Endodermal cell (in vitro differentiated cells): ENCODE measurements around the gene DAB1. TPM values are rescaled to one million over a fixed set of nuclear protein-coding genes. Genes with fewer than 3 reads are reported as not detected.

Source experiments
- DNase-seq: peaks from one replicate; pipeline ENCODE4 v3.0.0-alpha.2; 2017
- H3K27ac ChIP-seq: 2 replicates; pipeline ENCODE4 v1.5.1; 2013; ENCODE audit warnings: mild to moderate bottlenecking, low read depth, low read length, moderate library complexity
- H3K27me3 ChIP-seq: 2 replicates; pipeline ENCODE4 v1.6.1; 2013; ENCODE audit warnings: mild to moderate bottlenecking, low read length, moderate library complexity; ENCODE audit not compliant: insufficient read depth, control insufficient read depth, poor library complexity, severe bottlenecking
- H3K36me3 ChIP-seq: 2 replicates; pipeline ENCODE4 v1.7.0; 2013; ENCODE audit warnings: mild to moderate bottlenecking, low read length, moderate library complexity; ENCODE audit not compliant: control insufficient read depth, insufficient read depth
- H3K4me1 ChIP-seq: one replicate; pipeline ENCODE4 v1.7.0; 2013; ENCODE audit warnings: low read length; ENCODE audit not compliant: control insufficient read depth, insufficient read depth
- H3K4me3 ChIP-seq: 2 replicates; pipeline ENCODE4 v1.5.1; 2013; ENCODE audit warnings: mild to moderate bottlenecking, low read length, moderate library complexity
- H3K9ac ChIP-seq: 2 replicates; pipeline ENCODE4 v1.6.1; 2013; ENCODE audit warnings: mild to moderate bottlenecking, low read length, moderate library complexity; ENCODE audit not compliant: poor library complexity, severe bottlenecking; ENCODE audit errors: extremely low read depth
- H3K9me3 ChIP-seq: 2 replicates; pipeline ENCODE4 v1.6.1; 2013; ENCODE audit warnings: mild to moderate bottlenecking, low read length, moderate library complexity; ENCODE audit not compliant: control insufficient read depth
- H3K27ac Mint-ChIP-seq: 2 replicates; pipeline ENCODE4 v1.8.0; 2020; ENCODE audit warnings: mixed read lengths
- H3K27me3 Mint-ChIP-seq: 2 replicates; pipeline ENCODE4 v1.8.0; 2021; ENCODE audit warnings: mild to moderate bottlenecking, mixed read lengths; ENCODE audit not compliant: insufficient read depth
- H3K36me3 Mint-ChIP-seq: 2 replicates; pipeline ENCODE4 v1.8.0; 2020; ENCODE audit warnings: low read depth, mixed read lengths
- H3K4me1 Mint-ChIP-seq: 2 replicates; pipeline ENCODE4 v1.8.0; 2020; ENCODE audit warnings: mixed read lengths
- H3K4me3 Mint-ChIP-seq: 2 replicates; pipeline ENCODE4 v1.8.0; 2020; ENCODE audit warnings: mild to moderate bottlenecking, moderate library complexity, mixed read lengths
- H3K9me3 Mint-ChIP-seq: 2 replicates; pipeline ENCODE4 v1.8.0; 2020; ENCODE audit warnings: mild to moderate bottlenecking, mixed read lengths
- CTCF ChIP-seq: fragments of 200-600 bp; sonication (generic); conservative IDR thresholded peaks from 2 replicates; pipeline ENCODE4 v1.5.0; 2021; ENCODE audit warnings: antibody characterized with exemption, mild to moderate bottlenecking
- WGBS, 2 experiments: methylation state at CpG; one replicate each; pipeline versions ENCODE4 v1.1.5 to v1.1.7; 2013; ENCODE audit warnings: missing lambda C conversion rate in 2 of 2, mixed read lengths in 1 of 2; ENCODE audit not compliant: insufficient coverage in 1 of 2, insufficient read length in 1 of 2; 5-methylcytosine and 5-hydroxymethylcytosine counted together
- total RNA-seq, 2 donors: library from RNA; stranded (reverse); fragmentation: NEBNext Ultra II Directional in 1 of 2; extraction: Animal tissue kit (Norgen Biotek cat#: 25700) in 1 of 2; gene quantifications; 2 replicates in 1 of 2; 3 replicates in 1 of 2; pipeline ENCODE4 v1.2.1, GENCODE V29; 2021

The DAB1 gene
- total RNA-seq, 2 donors from 2014 or later = 32.0 to 36.2 TPM

- WGBS, 2 experiments = 97% methylated on average over 3 of the region's 3 CpGs; no CpG with 5 or more reads in 1 of the 2 experiments
- no peak overlapping the region for H3K27ac Mint-ChIP-seq
Observed at GRCh38 chr1:57304591-57304990, 119.3 kb downstream of the DAB1 start.

GRCh38 chr1:57302812-57303596 is 120.9 kb downstream of the DAB1 start:
- no peak overlapping the region for H3K27ac ChIP-seq
- H3K27me3 Mint-ChIP-seq = no peaks in the 10 kb centered on the region
- no peak for TF ChIP-seq CTCF
- peaks cover 7% of the 10 kb centered on the region for H3K4me1 ChIP-seq
- H3K4me1 Mint-ChIP-seq = peaks cover 34% of the 10 kb centered on the region
- no peaks in the 10 kb centered on the region for H3K9me3 Mint-ChIP-seq
- H3K9me3 ChIP-seq = no peaks in the 10 kb centered on the region
- H3K36me3 Mint-ChIP-seq = no peaks in the 10 kb centered on the region
- no peaks in the 10 kb centered on the region for H3K27me3 ChIP-seq
- DNase-seq = no peak
- no peak overlapping the region for H3K27ac Mint-ChIP-seq
- no peak overlapping the region for H3K4me3 ChIP-seq
- H3K36me3 ChIP-seq = no peaks in the 10 kb centered on the region
- 94 to 100% methylated on average over 3 to 5 of the region's 5 CpGs for WGBS, 2 experiments
- H3K4me3 Mint-ChIP-seq = no peak overlapping the region
- H3K9ac ChIP-seq = no peak overlapping the region

More at GRCh38 chr1:57304591-57304990, 119.3 kb downstream of the DAB1 start:
- H3K9ac ChIP-seq = no peak overlapping the region
- H3K27me3 ChIP-seq = no peaks in the 10 kb centered on the region
- H3K27ac ChIP-seq = no peak overlapping the region
- H3K9me3 ChIP-seq = no peaks in the 10 kb centered on the region
- DNase-seq = no peak
- H3K9me3 Mint-ChIP-seq = no peaks in the 10 kb centered on the region
- H3K4me1 ChIP-seq = peaks cover 7% of the 10 kb centered on the region
- H3K4me3 ChIP-seq = no peak overlapping the region
- H3K27me3 Mint-ChIP-seq = no peaks in the 10 kb centered on the region
- no peaks in the 10 kb centered on the region for H3K36me3 ChIP-seq
- H3K36me3 Mint-ChIP-seq = no peaks in the 10 kb centered on the region
- no peak for TF ChIP-seq CTCF
- no peak overlapping the region for H3K4me3 Mint-ChIP-seq
- H3K4me1 Mint-ChIP-seq = peaks cover 34% of the 10 kb centered on the region

- H3K27me3 Mint-ChIP-seq = no peaks in the 10 kb centered on the region
Observed at GRCh38 chr1:57300186-57300585, 123.7 kb downstream of the DAB1 start.

More at GRCh38 chr1:57300186-57300585, 123.7 kb downstream of the DAB1 start:
- DNase-seq = no peak
- 87 to 91% methylated on average over 2 of the region's 2 CpGs for WGBS, 2 experiments
- Histone ChIP-seq H3K4me1 (peaks cover 7% of the 10 kb centered on the region), H3K4me3 (no peak overlapping the region), H3K9ac (no peak overlapping the region), H3K9me3 (no peaks in the 10 kb centered on the region), H3K27me3 (no peaks in the 10 kb centered on the region), H3K36me3 (no peaks in the 10 kb centered on the region), H3K27ac (no peak overlapping the region)
- no peak overlapping the region for H3K4me3 Mint-ChIP-seq
- peaks cover 33% of the 10 kb centered on the region for H3K4me1 Mint-ChIP-seq
- no peaks in the 10 kb centered on the region for H3K36me3 Mint-ChIP-seq
- no peaks in the 10 kb centered on the region for H3K9me3 Mint-ChIP-seq
- no peak for TF ChIP-seq CTCF
- no peak overlapping the region for H3K27ac Mint-ChIP-seq
